Measurements from ENCODE around the gene RINL.
"Not testable (repeated sequence)": the region's sequence is repeated elsewhere in the genome, so short reads cannot be mapped to it uniquely, and the experiment has no call there.

RINL gene

DNA sequence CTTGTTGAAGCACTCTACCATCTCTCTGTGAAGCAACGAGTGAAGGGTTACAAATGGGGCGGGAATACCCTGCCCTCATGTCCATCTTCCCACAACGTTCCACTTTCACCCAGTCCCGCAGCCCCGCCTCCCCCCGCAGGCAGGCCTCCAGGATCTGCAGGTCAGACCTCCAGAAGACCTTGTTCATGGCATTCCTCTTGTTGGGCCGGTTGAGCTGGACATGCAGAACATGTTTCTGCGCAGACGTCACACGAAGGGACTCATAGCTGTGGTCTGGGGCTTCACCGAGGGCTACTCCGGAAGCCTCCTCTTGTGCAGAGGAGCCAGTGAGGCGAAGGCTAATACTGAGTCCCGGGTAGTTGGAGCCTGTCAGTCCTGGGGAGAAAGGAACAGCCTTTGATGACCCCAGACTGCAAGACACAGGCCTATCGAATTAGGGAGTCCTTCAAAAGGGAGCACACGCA lies 46.9 kb downstream of the RINL start:
- DNase-seq: no peak

DNA sequence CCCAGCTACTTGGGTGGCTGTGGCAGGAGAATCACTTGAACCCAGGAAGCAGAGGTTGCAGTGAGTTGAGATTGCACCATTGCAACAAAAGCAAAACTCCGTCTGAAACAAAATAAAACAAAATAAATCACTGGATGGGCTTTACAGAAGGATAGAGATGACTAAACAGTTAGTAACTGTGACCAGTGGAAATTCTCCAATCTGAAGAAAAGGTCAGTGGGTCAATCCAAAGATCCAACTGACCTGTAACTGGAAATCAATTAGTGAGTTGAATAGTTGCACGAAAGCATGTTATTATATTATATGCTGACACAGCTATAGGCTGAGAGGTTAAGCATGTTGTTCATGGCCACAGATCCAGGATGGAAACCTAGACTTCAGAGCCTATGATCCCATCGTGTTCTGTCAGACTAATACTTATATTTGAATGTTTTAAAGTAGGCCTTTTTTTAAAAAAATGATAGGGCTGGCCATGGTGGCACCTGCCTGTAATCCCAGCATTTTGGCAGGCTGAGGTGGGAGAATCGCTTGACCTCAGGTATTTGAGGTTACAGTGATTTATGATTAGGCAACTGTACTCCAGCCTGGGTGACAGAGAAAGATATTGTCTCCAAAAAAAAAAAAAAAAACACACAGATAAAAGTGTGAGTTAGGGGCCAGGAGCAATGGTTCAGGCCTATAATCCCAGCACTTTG lies 47.9 kb downstream of the RINL start:
- no peak for DNase-seq

DNA sequence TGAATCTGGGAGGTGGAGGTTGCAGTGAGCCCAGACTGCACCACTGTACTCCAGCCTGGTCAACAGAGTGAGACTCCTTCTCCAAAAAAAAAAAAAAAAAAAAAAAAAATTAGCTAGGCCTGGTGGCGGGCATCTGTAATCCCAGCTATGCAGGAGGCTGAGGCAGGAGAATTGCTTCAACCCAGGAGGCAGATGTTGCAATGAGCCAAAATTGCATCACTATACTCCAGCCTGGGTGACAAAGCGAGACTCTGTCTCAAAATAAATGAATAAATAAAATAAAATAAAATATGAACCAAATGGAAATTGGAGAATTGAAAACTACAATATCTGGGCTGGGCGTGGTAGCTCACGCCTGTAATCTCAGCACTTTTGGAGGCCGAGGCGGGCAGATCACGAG lies 48.9 kb downstream of the RINL start:
- not testable (repeated sequence) for DNase-seq

DNA sequence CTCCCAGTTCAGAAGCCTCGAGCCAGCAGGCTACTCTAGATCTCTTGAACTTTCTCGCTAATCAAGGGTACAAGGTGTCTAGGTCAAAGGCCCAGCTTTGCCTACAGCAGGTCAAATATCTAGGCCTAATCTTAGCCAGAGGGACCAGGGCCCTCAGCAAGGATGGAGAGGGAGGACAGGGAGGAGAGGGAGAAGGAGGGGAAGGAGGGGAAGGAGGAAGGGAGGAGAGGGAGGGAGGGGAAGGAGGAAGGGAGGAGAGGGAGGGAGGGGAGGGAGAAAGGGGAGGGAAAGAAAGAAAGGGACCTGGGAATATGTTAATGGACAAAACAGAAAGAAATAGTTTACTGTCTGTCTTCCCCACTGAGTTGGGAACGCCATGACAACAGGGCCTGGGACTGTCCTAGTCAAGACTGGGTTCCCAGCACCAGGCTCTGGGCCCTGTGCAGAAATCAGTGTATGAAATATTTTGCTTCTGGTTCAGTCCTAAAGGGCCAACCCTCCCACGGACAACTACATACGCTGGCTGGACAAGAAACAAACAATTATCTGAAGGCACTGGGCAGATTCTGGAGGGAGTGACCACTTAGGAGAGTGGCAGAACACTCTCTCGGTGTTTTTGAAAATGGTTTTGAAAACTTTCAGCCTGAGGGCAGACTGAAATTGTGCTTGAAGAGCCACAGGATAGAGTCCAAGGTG lies 51.1 kb downstream of the RINL start:
- no peak for DNase-seq

DNA sequence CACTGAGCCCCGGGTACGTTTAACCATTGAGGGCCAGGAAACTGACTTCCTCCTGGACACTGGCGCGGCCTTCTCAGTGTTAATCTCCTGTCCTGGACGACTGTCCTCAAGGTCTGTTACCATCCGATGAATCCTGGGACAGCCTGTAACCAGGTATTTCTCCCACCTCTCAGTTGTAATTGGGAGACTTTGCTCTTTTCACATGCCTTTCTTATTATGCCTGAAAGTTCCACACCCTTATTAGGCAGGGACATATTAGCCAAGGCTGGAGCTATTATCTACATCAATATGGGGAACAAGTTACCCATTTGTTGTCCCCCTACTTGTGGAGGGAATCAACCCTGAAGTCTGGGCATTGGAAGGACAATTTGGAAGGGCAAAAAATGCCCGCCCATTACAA lies 52.1 kb downstream of the RINL start:
- DNase-seq: not testable (repeated sequence)

DNA sequence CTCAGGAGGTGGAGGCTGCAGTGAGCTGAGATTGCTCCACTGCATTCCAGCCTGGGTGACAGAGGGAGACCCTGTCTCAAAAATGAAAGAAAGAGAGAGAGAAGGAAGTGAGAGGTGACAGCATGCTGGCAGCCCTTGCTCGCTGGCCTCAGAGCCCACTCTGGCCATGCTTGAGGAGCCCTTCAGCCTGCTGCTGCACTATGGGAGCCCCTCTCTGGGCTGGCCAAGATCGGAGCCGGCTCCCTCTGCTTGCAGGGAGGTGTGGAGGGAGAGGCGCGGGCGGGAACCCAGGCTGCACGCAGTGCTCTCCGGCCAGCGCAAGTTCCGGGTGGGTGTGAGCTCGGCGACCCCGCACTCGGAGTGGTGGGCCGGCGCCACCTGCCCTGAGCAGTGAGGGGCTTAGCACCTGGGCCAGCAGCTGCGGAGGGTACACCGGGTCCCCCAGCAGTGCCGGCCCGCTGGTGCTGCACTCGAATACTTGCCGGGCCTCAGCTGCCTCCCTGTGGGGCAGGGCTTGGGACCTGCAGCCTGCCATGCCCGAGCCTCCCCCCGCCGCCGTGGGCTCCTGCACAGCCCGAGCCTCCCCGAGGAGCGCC lies 56.7 kb downstream of the RINL start:
- not testable (repeated sequence) for DNase-seq

DNA sequence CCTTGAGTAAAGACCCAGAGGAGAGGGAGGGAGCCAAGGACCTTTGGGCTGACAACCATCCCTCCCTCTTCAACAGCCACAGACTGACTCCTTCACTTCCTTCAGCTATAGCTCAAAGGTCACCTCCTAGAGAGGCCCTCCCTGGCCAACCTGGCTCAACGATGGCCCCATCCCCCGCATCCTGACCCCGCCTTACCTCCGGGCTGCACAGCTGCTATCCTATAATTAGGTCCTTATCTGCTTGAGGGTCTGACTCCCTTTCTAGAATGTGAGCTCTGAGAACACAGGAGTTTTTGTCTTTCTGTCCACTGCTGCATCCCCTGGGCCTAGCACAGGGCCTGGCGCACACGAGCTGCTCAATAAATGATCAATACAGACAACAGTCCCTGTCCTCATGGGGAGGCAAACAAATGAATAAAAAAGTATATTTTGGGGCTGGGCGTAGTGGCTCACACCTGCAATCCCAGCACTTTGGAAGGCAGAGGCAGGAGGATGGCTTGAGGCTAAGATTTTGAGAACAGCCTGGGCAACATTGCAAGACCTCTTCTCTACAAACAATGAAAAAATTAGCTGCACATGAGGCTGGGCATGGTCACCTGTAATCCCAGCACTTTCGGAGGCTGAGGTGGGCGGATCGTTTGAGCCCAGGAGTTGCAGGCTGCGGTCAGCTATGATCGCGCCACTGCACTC lies 58.7 kb downstream of the RINL start:
- DNase-seq: no peak

Data from DMS79 treated with DMSO at 0.1 percent for 48 hours (cell line).